GM23338 (cell line): ENCODE measurements around the gene XPO4. TPM values are rescaled to one million over a fixed set of nuclear protein-coding genes. Genes with fewer than 3 reads are reported as not detected.

Source experiments
- ATAC-seq: fragments of 200-7000 bp; cut with Tn5 transposase; 3 replicates; pipeline ENCODE4 v1.9.1; 2020
- DNase-seq: peaks from one replicate; pipeline ENCODE4 v3.0.0-alpha.2; 2015; ENCODE audit warnings: low spot score
- H2AFZ ChIP-seq: fragments of 200-600 bp; sonication (generic); 2 replicates; pipeline ENCODE4 v1.8.0; 2016; ENCODE audit warnings: antibody characterized with exemption, mild to moderate bottlenecking, moderate library complexity
- H3F3A ChIP-seq: fragments of 200-600 bp; sonication (generic); replicated peaks from 2 replicates; pipeline ENCODE4 v1.8.0; 2017; ENCODE audit warnings: antibody characterized with exemption, mixed run types, low read depth
- H3K27ac ChIP-seq: fragments of 200-600 bp; sonication (generic); 2 replicates; pipeline ENCODE4 v1.6.1; 2016; ENCODE audit warnings: low read depth
- H3K27me3 ChIP-seq: fragments of 200-600 bp; sonication (generic); 2 replicates; pipeline ENCODE4 v1.8.0; 2016; ENCODE audit warnings: mild to moderate bottlenecking, mixed run types, moderate library complexity; ENCODE audit not compliant: insufficient read depth
- H3K36me3 ChIP-seq: fragments of 200-600 bp; sonication (generic); 2 replicates; pipeline ENCODE4 v1.8.0; 2016; ENCODE audit warnings: mild to moderate bottlenecking; ENCODE audit not compliant: insufficient read depth
- H3K4me1 ChIP-seq: fragments of 200-600 bp; sonication (generic); 2 replicates; pipeline ENCODE4 v1.8.0; 2016; ENCODE audit warnings: mild to moderate bottlenecking, moderate library complexity; ENCODE audit not compliant: insufficient read depth
- H3K4me2 ChIP-seq: fragments of 200-600 bp; sonication (generic); 2 replicates; pipeline ENCODE4 v1.7.1; 2017; ENCODE audit warnings: mixed run types
- H3K4me3 ChIP-seq: fragments of 200-600 bp; sonication (generic); 2 replicates; pipeline ENCODE4 v1.6.1; 2016; ENCODE audit warnings: mixed run types
- H3K79me2 ChIP-seq: fragments of 200-600 bp; sonication (generic); replicated peaks from 2 replicates; pipeline ENCODE4 v1.8.0; 2017; ENCODE audit warnings: mild to moderate bottlenecking; ENCODE audit not compliant: insufficient read depth
- H3K9me2 ChIP-seq: fragments of 200-600 bp; sonication (generic); 2 replicates; pipeline ENCODE4 v1.8.0; 2017; ENCODE audit not compliant: insufficient read depth
- H4K20me1 ChIP-seq: fragments of 200-600 bp; sonication (generic); replicated peaks from 2 replicates; pipeline ENCODE4 v1.8.0; 2017; ENCODE audit warnings: mild to moderate bottlenecking; ENCODE audit not compliant: insufficient read depth
- H3K27ac Mint-ChIP-seq: 2 replicates; pipeline ENCODE4 v1.8.0; 2020; ENCODE audit warnings: inconsistent platforms, mild to moderate bottlenecking, moderate library complexity, mixed read lengths
- H3K27me3 Mint-ChIP-seq: 3 replicates; pipeline ENCODE4 v1.8.0; 2022; ENCODE audit warnings: low read depth, mild to moderate bottlenecking, moderate library complexity, mixed read lengths, inconsistent platforms; ENCODE audit not compliant: insufficient read depth, poor library complexity
- H3K36me3 Mint-ChIP-seq: 3 replicates; pipeline ENCODE4 v1.8.0; 2021; ENCODE audit warnings: low read depth, mild to moderate bottlenecking, inconsistent platforms, moderate library complexity, mixed read lengths
- H3K4me1 Mint-ChIP-seq: 3 replicates; pipeline ENCODE4 v1.8.0; 2020; ENCODE audit warnings: mild to moderate bottlenecking, inconsistent platforms, mixed read lengths
- H3K4me3 Mint-ChIP-seq: 3 replicates; pipeline ENCODE4 v1.8.0; 2021; ENCODE audit warnings: moderate library complexity, mild to moderate bottlenecking, inconsistent platforms, mixed read lengths
- H3K9me3 Mint-ChIP-seq: 3 replicates; pipeline ENCODE4 v1.8.0; 2020; ENCODE audit warnings: moderate library complexity, mild to moderate bottlenecking, inconsistent platforms, mixed read lengths
- CREB1 ChIP-seq: fragments of 250-450 bp; sonication (Bioruptor Pico); IDR thresholded peaks from 2 replicates; pipeline ENCODE4 v1.5.0; 2020; ENCODE audit warnings: low read depth, mild to moderate bottlenecking, moderate library complexity
- CTCF ChIP-seq, 2 experiments: fragments of 200-600 bp in 1 of 2; sonication (generic) in 1 of 2; conservative IDR thresholded peaks; 2 replicates each; pipeline versions ENCODE4 v1.5.1 to v1.6.1; 2016 to 2017; ENCODE audit warnings: antibody characterized with exemption in 2 of 2, low read depth in 2 of 2, mild to moderate bottlenecking in 2 of 2, moderate library complexity in 1 of 2
- ETS1 ChIP-seq: IDR thresholded peaks from 2 replicates; pipeline ENCODE4 v1.6.1; 2016; ENCODE audit warnings: antibody characterized with exemption
- EZH2 ChIP-seq: fragments of 200-600 bp; sonication (generic); IDR thresholded peaks from one replicate; pipeline ENCODE4 v1.8.0; 2017; ENCODE audit warnings: antibody characterized with exemption, mild to moderate bottlenecking, low read depth; ENCODE audit not compliant: unreplicated experiment
- EZH2phosphoT487 ChIP-seq: fragments of 200-600 bp; sonication (generic); IDR thresholded peaks from one replicate; pipeline ENCODE4 v1.8.1; 2018; ENCODE audit warnings: antibody characterized with exemption; ENCODE audit not compliant: unreplicated experiment
- JUNB ChIP-seq: IDR thresholded peaks from one replicate; pipeline ENCODE4 v1.6.1; 2016; ENCODE audit warnings: antibody characterized with exemption; ENCODE audit not compliant: unreplicated experiment
- NANOG ChIP-seq: IDR thresholded peaks from 2 replicates; pipeline ENCODE4 v1.6.1; 2016; ENCODE audit warnings: antibody characterized with exemption, borderline replicate concordance
- POLR2AphosphoS5 ChIP-seq: IDR thresholded peaks from 2 replicates; pipeline ENCODE4 v1.6.1; 2016; ENCODE audit warnings: antibody characterized with exemption, low read depth
- STAT1 ChIP-seq: IDR thresholded peaks from one replicate; pipeline ENCODE4 v1.6.1; 2016; ENCODE audit warnings: antibody characterized with exemption; ENCODE audit not compliant: unreplicated experiment
- ZNF114 ChIP-seq: fragments of 250-450 bp; sonication (Bioruptor Pico); IDR thresholded peaks from 2 replicates; pipeline ENCODE4 v1.5.0; 2020; ENCODE audit warnings: mild to moderate bottlenecking, moderate library complexity
- ZNF331 ChIP-seq: fragments of 250-450 bp; sonication (Bioruptor Pico); IDR thresholded peaks from 2 replicates; pipeline ENCODE4 v1.5.0; 2020; ENCODE audit warnings: low read depth, mild to moderate bottlenecking, moderate library complexity
- polyA plus RNA-seq: library from polyadenylated mRNA; unstranded; fragments of >200 nt; fragmentation: Nextera tagmentation; extraction: Ambion mirVana; gene quantifications from 2 replicates; pipeline ENCODE4 v1.2.1, GENCODE V29; 2016
- total RNA-seq: library from RNA; depleted of rRNA; stranded (reverse); fragments of >200 nt; shearing (Covaris generic); gene quantifications from 2 replicates; pipeline ENCODE4 v1.2.3, GENCODE V29; 2014
- TF ChIP-seq, protein P1 (sequence below): IDR thresholded peaks from one replicate; pipeline ENCODE4 v1.6.1; 2018; ENCODE audit warnings: antibody characterized with exemption; ENCODE audit not compliant: unreplicated experiment
- TF ChIP-seq, protein P2 (sequence below): fragments of 250-450 bp; sonication (Bioruptor Pico); IDR thresholded peaks from 2 replicates; pipeline ENCODE4 v1.5.0; 2020; ENCODE audit warnings: mild to moderate bottlenecking, moderate library complexity

XPO4 gene
- total and polyA plus RNA-seq, 2 experiments from 2014 or later: 14.1 to 57.8 TPM

DNA sequence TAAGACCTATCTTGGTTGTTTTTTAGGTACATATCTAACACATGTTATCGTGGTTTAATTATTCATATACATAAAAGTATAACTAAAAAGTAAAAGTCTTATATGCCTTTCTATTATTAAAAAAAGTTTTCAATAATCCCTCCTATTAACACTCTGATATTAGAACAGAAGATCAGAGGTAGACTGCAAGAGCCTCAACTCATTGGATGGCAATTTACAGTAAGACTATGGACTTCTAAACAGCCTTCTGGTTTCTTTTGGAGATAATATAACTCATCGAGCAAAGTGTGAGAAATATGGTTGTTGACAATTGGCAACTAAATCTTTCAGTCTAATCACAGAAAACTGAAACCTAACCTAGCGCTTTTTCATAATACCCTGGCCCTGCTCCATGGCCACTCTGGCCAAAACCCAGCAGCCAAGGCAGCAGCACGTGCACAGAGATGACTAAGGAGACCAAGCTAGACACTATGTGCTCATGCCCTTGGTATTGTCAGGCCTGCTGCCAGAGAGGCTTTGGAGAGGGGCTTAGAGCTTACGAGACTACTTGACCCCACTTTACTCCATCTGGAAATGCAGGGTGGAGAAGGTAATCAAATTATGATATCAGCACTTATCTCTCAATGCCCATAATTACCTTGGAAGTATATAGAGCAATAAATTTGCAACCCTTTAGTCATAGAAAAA lies 88.2 kb downstream of the XPO4 start:
- ATAC-seq: no peak
- H3K27ac ChIP-seq: 0 out of 2 replicates have a peak overlapping the region, but pooled peaks have one; percentile 16
- no peaks in the 10 kb centered on the region for H3K4me1 Mint-ChIP-seq
- H3K9me2 ChIP-seq: no peaks in the 10 kb centered on the region
- H3K79me2 ChIP-seq: peaks cover 30% of the 10 kb centered on the region
- no peak overlapping the region for H2AFZ ChIP-seq
- DNase-seq: no peak
- TF ChIP-seq, protein P1, sequence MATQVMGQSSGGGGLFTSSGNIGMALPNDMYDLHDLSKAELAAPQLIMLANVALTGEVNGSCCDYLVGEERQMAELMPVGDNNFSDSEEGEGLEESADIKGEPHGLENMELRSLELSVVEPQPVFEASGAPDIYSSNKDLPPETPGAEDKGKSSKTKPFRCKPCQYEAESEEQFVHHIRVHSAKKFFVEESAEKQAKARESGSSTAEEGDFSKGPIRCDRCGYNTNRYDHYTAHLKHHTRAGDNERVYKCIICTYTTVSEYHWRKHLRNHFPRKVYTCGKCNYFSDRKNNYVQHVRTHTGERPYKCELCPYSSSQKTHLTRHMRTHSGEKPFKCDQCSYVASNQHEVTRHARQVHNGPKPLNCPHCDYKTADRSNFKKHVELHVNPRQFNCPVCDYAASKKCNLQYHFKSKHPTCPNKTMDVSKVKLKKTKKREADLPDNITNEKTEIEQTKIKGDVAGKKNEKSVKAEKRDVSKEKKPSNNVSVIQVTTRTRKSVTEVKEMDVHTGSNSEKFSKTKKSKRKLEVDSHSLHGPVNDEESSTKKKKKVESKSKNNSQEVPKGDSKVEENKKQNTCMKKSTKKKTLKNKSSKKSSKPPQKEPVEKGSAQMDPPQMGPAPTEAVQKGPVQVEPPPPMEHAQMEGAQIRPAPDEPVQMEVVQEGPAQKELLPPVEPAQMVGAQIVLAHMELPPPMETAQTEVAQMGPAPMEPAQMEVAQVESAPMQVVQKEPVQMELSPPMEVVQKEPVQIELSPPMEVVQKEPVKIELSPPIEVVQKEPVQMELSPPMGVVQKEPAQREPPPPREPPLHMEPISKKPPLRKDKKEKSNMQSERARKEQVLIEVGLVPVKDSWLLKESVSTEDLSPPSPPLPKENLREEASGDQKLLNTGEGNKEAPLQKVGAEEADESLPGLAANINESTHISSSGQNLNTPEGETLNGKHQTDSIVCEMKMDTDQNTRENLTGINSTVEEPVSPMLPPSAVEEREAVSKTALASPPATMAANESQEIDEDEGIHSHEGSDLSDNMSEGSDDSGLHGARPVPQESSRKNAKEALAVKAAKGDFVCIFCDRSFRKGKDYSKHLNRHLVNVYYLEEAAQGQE: no peak
- TF ChIP-seq EZH2: no peak
- no peak for TF ChIP-seq POLR2AphosphoS5
- TF ChIP-seq ETS1: no peak
- no peak for TF ChIP-seq STAT1
- TF ChIP-seq EZH2phosphoT487: no peak
- TF ChIP-seq CTCF (conservative IDR thresholded peaks at IDR 0.05; ENCODE audit: low read depth in 2 of 2): no peak
- TF ChIP-seq ZNF331 (CRISPR knock-in tag): no peak
- no peak for TF ChIP-seq ZNF114 (CRISPR knock-in tag)
- TF ChIP-seq NANOG: no peak
- no peak for TF ChIP-seq JUNB
- TF ChIP-seq, protein P2, sequence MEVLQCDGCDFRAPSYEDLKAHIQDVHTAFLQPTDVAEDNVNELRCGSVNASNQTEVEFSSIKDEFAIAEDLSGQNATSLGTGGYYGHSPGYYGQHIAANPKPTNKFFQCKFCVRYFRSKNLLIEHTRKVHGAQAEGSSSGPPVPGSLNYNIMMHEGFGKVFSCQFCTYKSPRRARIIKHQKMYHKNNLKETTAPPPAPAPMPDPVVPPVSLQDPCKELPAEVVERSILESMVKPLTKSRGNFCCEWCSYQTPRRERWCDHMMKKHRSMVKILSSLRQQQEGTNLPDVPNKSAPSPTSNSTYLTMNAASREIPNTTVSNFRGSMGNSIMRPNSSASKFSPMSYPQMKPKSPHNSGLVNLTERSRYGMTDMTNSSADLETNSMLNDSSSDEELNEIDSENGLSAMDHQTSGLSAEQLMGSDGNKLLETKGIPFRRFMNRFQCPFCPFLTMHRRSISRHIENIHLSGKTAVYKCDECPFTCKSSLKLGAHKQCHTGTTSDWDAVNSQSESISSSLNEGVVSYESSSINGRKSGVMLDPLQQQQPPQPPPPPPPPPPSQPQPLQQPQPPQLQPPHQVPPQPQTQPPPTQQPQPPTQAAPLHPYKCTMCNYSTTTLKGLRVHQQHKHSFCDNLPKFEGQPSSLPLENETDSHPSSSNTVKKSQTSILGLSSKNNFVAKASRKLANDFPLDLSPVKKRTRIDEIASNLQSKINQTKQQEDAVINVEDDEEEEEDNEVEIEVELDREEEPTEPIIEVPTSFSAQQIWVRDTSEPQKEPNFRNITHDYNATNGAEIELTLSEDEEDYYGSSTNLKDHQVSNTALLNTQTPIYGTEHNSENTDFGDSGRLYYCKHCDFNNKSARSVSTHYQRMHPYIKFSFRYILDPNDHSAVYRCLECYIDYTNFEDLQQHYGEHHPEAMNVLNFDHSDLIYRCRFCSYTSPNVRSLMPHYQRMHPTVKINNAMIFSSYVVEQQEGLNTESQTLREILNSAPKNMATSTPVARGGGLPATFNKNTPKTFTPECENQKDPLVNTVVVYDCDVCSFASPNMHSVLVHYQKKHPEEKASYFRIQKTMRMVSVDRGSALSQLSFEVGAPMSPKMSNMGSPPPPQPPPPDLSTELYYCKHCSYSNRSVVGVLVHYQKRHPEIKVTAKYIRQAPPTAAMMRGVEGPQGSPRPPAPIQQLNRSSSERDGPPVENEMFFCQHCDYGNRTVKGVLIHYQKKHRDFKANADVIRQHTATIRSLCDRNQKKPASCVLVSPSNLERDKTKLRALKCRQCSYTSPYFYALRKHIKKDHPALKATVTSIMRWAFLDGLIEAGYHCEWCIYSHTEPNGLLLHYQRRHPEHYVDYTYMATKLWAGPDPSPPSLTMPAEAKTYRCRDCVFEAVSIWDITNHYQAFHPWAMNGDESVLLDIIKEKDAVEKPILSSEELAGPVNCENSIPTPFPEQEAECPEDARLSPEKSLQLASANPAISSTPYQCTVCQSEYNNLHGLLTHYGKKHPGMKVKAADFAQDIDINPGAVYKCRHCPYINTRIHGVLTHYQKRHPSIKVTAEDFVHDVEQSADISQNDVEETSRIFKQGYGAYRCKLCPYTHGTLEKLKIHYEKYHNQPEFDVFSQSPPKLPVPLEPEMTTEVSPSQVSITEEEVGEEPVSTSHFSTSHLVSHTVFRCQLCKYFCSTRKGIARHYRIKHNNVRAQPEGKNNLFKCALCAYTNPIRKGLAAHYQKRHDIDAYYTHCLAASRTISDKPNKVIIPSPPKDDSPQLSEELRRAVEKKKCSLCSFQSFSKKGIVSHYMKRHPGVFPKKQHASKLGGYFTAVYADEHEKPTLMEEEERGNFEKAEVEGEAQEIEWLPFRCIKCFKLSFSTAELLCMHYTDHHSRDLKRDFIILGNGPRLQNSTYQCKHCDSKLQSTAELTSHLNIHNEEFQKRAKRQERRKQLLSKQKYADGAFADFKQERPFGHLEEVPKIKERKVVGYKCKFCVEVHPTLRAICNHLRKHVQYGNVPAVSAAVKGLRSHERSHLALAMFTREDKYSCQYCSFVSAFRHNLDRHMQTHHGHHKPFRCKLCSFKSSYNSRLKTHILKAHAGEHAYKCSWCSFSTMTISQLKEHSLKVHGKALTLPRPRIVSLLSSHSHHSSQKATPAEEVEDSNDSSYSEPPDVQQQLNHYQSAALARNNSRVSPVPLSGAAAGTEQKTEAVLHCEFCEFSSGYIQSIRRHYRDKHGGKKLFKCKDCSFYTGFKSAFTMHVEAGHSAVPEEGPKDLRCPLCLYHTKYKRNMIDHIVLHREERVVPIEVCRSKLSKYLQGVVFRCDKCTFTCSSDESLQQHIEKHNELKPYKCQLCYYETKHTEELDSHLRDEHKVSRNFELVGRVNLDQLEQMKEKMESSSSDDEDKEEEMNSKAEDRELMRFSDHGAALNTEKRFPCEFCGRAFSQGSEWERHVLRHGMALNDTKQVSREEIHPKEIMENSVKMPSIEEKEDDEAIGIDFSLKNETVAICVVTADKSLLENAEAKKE (CRISPR knock-in tag): no peak
- no peak for TF ChIP-seq CREB1
- no peak overlapping the region for H3K27ac Mint-ChIP-seq
- H3K4me3 ChIP-seq: no peak overlapping the region
- no peaks in the 10 kb centered on the region for H3F3A ChIP-seq
- no peak overlapping the region for H3K4me3 Mint-ChIP-seq
- no peaks in the 10 kb centered on the region for H3K4me1 ChIP-seq
- no peaks in the 10 kb centered on the region for H3K27me3 ChIP-seq
- H3K36me3 Mint-ChIP-seq: peaks cover 4% of the 10 kb centered on the region; the same call in 2 of the 3 replicates
- peaks cover 4% of the 10 kb centered on the region; the same call in 1 of the 2 replicates for H3K36me3 ChIP-seq
- peaks cover 9% of the 10 kb centered on the region; the same call in 1 of the 2 replicates for H4K20me1 ChIP-seq
- no peaks in the 10 kb centered on the region for H3K9me3 Mint-ChIP-seq
- H3K4me2 ChIP-seq: no peak overlapping the region
- peaks cover 3% of the 10 kb centered on the region for H3K27me3 Mint-ChIP-seq
